Measurements from ENCODE around the gene NKX6-2. TPM values are rescaled to one million over a fixed set of nuclear protein-coding genes. Genes with fewer than 3 reads are reported as not detected.

The NKX6-2 gene
- total RNA-seq, 1 donor from 2014 or later = not detected

DNA sequence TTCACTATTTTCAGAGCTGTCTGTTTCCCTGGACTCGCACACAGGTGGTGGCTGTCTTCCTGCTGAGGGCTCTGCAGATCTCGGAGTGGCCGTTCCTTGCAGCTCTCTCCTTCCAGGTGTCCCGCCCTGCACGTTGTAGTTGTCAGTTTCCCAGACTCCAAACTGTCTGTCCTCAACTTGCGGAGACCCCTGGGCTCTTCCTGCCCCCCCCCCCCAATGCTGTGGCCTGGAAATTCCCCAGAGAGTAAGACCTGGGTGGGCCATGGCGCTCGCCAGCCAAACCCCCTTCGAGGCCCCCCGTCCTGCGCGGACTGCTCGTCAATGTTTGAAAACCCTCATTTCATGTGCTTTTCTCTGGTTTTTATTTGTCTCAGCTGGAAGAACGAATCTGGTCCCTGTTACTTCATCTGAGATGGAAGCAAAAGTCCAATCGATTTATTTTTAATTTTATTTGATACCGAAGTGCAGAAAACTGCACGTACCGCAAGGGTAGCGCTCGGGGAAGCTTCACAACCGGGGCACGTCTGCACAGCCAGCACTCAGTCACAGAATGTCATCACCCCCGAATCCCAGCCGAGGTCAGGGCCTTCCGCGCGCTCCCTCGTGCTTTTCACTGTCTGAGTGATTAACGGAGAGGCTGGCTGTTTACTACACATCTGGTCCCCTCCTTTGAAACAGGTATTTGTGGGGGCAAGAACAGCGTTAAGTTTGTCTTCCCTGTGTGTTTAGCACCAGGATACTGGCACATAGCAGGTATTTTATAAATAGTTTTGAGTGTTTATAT lies 46.4 kb upstream of the NKX6-2 start:
- H3K27ac Mint-ChIP-seq = no peak overlapping the region
- DNase-seq (ENCODE audit: low spot score in 2 of 2, unreplicated experiment in 2 of 2) = no peak
- no peaks in the 10 kb centered on the region for H3K4me1 Mint-ChIP-seq
- peaks cover 58% of the 10 kb centered on the region for H3K27me3 Mint-ChIP-seq (ENCODE audit: low read depth)
- TF ChIP-seq CTCF (IDR thresholded peaks at IDR 0.05; ENCODE audit: unreplicated experiment) = no peak
- H3K36me3 Mint-ChIP-seq = no peaks in the 10 kb centered on the region
- H3K9me3 Mint-ChIP-seq = peaks cover 5% of the 10 kb centered on the region
- H3K4me3 Mint-ChIP-seq = no peak overlapping the region

DNA sequence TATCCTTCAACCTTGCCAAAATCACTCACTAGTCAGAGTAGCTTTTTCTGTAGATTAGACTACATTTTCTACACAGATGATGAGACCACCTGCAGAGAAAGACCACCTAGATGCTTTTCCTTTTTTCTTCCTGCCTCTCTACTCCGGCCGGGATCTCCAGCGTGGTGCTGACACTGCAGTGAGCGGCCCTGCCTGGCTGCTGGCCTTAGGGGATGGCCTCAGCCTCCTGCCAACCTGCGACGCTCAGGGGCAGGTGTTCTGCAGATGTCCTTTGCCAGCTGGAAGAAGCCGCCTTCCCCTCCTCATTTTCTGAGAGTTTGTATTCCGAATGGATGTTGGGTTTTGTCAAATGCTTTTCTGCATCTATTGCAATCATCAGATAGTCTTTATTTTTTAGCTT lies 43.5 kb upstream of the NKX6-2 start:
- no peak overlapping the region for H3K27ac Mint-ChIP-seq
- H3K4me3 Mint-ChIP-seq = no peak overlapping the region
- no peaks in the 10 kb centered on the region for H3K4me1 Mint-ChIP-seq
- TF ChIP-seq CTCF (IDR thresholded peaks at IDR 0.05; ENCODE audit: unreplicated experiment) = no peak
- H3K9me3 Mint-ChIP-seq = peaks cover 5% of the 10 kb centered on the region
- no peak for DNase-seq (ENCODE audit: low spot score in 2 of 2, unreplicated experiment in 2 of 2)
- peaks cover 51% of the 10 kb centered on the region for H3K27me3 Mint-ChIP-seq (ENCODE audit: low read depth)
- peaks cover 3% of the 10 kb centered on the region for H3K36me3 Mint-ChIP-seq

- Mint-ChIP-seq H3K9me3 (peaks cover 5% of the 10 kb centered on the region), H3K36me3 (peaks cover 3% of the 10 kb centered on the region), H3K27ac (no peak overlapping the region), H3K4me1 (no peaks in the 10 kb centered on the region), H3K27me3 (ENCODE audit: low read depth) (peaks cover 49% of the 10 kb centered on the region), H3K4me3 (no peak overlapping the region)
- peak in 1 of 2 experiments; percentile 22 for DNase-seq (ENCODE audit: low spot score in 2 of 2, unreplicated experiment in 2 of 2)
- TF ChIP-seq CTCF (IDR thresholded peaks at IDR 0.05; ENCODE audit: unreplicated experiment) = no peak
Measured at GRCh38 chr10:132828681-132829080, 42.7 kb upstream of the NKX6-2 start.

GRCh38 chr10:132827861-132828539 lies 42.1 kb upstream of the NKX6-2 start:
- DNase-seq (ENCODE audit: low spot score in 2 of 2, unreplicated experiment in 2 of 2) = peak in 1 of 2 experiments; percentile 3
- Mint-ChIP-seq H3K4me3 (no peak overlapping the region), H3K4me1 (no peaks in the 10 kb centered on the region), H3K27me3 (ENCODE audit: low read depth) (peaks cover 48% of the 10 kb centered on the region), H3K9me3 (peaks cover 5% of the 10 kb centered on the region), H3K27ac (no peak overlapping the region), H3K36me3 (peaks cover 3% of the 10 kb centered on the region)
- no peak for TF ChIP-seq CTCF (IDR thresholded peaks at IDR 0.05; ENCODE audit: unreplicated experiment)

- Mint-ChIP-seq H3K27ac (no peak overlapping the region), H3K4me3 (no peak overlapping the region), H3K36me3 (peaks cover 3% of the 10 kb centered on the region), H3K27me3 (ENCODE audit: low read depth) (peaks cover 44% of the 10 kb centered on the region), H3K4me1 (no peaks in the 10 kb centered on the region), H3K9me3 (peaks cover 5% of the 10 kb centered on the region)
- no peak for TF ChIP-seq CTCF (IDR thresholded peaks at IDR 0.05; ENCODE audit: unreplicated experiment)
- DNase-seq (ENCODE audit: low spot score in 2 of 2, unreplicated experiment in 2 of 2) = no peak
Measured at GRCh38 chr10:132827423-132827789, 41.5 kb upstream of the NKX6-2 start.
